Peyer's patch (tissue), 4 donors: ENCODE measurements around the gene EDN3.

Experiments
- POLR2A ChIP-seq, 2 donors: fragments of 450-650 bp; IDR thresholded peaks; one replicate each; pipeline ENCODE4 v1.5.1; 2017; ENCODE audit warnings: antibody characterized with exemption in 2 of 2, mild to moderate bottlenecking in 2 of 2, moderate library complexity in 2 of 2
- TF ChIP-seq, protein P1 (sequence below), 6 experiments: fragments of 450-650 bp in 4 of 6; fragments of 200-600 bp in 2 of 6; sonication (generic) in 1 of 6; IDR thresholded peaks; one replicate each; pipeline ENCODE4 v1.5.1; 2017 to 2019; ENCODE audit warnings: antibody characterized with exemption in 6 of 6, mild to moderate bottlenecking in 3 of 6, moderate library complexity in 1 of 6

DNA sequence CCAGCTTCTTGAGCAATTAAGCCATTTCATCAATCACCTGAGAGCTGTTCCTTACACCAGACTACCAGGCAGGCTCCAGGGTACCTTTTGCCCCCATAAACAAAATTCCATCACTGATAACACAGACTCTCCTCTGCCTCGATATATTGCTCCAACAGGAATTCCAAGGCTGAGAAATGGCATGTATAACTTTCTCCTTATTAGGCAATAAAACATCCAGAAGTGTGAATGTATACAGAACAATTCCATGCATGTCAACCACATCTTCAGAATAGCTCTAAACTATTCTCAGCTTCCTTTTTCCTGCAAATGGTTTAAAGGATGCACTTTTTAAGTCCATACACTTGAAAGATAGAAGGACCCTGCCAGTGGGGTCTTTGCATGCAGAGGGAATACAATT is 73.8 kb downstream of the EDN3 start:
- TF ChIP-seq, protein P1, sequence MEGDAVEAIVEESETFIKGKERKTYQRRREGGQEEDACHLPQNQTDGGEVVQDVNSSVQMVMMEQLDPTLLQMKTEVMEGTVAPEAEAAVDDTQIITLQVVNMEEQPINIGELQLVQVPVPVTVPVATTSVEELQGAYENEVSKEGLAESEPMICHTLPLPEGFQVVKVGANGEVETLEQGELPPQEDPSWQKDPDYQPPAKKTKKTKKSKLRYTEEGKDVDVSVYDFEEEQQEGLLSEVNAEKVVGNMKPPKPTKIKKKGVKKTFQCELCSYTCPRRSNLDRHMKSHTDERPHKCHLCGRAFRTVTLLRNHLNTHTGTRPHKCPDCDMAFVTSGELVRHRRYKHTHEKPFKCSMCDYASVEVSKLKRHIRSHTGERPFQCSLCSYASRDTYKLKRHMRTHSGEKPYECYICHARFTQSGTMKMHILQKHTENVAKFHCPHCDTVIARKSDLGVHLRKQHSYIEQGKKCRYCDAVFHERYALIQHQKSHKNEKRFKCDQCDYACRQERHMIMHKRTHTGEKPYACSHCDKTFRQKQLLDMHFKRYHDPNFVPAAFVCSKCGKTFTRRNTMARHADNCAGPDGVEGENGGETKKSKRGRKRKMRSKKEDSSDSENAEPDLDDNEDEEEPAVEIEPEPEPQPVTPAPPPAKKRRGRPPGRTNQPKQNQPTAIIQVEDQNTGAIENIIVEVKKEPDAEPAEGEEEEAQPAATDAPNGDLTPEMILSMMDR (IDR thresholded peaks at IDR 0.05) = no peak
- no peak for TF ChIP-seq POLR2A (IDR thresholded peaks at IDR 0.05)
